HepG2 (cell line): Measurements from ENCODE around the gene PKMYT1. TPM values are rescaled to one million over a fixed set of nuclear protein-coding genes. Genes with fewer than 3 reads are reported as not detected.
A peak's percentile ranks its signal among the peaks of the same experiment; 100 is the strongest.

Source experiments
- CCDC6 ChIP-seq: sonication (generic); formaldehyde crosslinking; IDR thresholded peaks from 2 replicates; pipeline ENCODE4 v1.8.1; 2022; ENCODE audit warnings: mild to moderate bottlenecking, missing genetic modification reagents, moderate library complexity
- ETS1 ChIP-seq: sonication (generic); formaldehyde crosslinking; IDR thresholded peaks from 2 replicates; pipeline ENCODE4 v1.4.0; 2020; ENCODE audit warnings: missing genetic modification reagents
- FLYWCH1 ChIP-seq: sonication (generic); formaldehyde crosslinking; IDR thresholded peaks from 2 replicates; pipeline ENCODE4 v1.8.1; 2023; ENCODE audit warnings: mild to moderate bottlenecking, missing genetic modification reagents
- GATAD2A ChIP-seq: IDR thresholded peaks from 2 replicates; pipeline ENCODE4 v1.6.1; 2016
- IRF1 ChIP-seq: sonication (generic); formaldehyde crosslinking; IDR thresholded peaks from 2 replicates; pipeline ENCODE4 v1.4.0; 2020; ENCODE audit warnings: low read depth, mild to moderate bottlenecking, missing genetic modification reagents
- MIER2 ChIP-seq: IDR thresholded peaks from 2 replicates; pipeline ENCODE4 v1.6.1; 2016; ENCODE audit warnings: missing biosample characterization, missing genetic modification reagents
- SALL1 ChIP-seq: sonication (generic); formaldehyde crosslinking; IDR thresholded peaks from 2 replicates; pipeline ENCODE4 v1.8.0; 2022; ENCODE audit warnings: mild to moderate bottlenecking, missing genetic modification reagents
- SMAD1 ChIP-seq: sonication (generic); formaldehyde crosslinking; IDR thresholded peaks from 2 replicates; pipeline ENCODE4 v1.4.0; 2020; ENCODE audit warnings: missing genetic modification reagents, low read depth, mild to moderate bottlenecking, borderline replicate concordance
- TP53 ChIP-seq: sonication (generic); formaldehyde crosslinking; conservative IDR thresholded peaks from 2 replicates; pipeline ENCODE4 v1.4.0; 2020; ENCODE audit warnings: missing genetic modification reagents
- WIZ ChIP-seq: sonication (generic); formaldehyde crosslinking; IDR thresholded peaks from 2 replicates; pipeline ENCODE4 v1.5.1; 2020; ENCODE audit warnings: mild to moderate bottlenecking, missing genetic modification reagents
- ZFP36 ChIP-seq: fragments of 150-350 bp; IDR thresholded peaks from 2 replicates; pipeline ENCODE4 v1.6.1; 2018; ENCODE audit warnings: borderline replicate concordance, low read length, low read depth; ENCODE audit not compliant: partially characterized antibody
- ZNF280D ChIP-seq: sonication (generic); formaldehyde crosslinking; IDR thresholded peaks from 2 replicates; pipeline ENCODE4 v1.5.1; 2020; ENCODE audit warnings: mild to moderate bottlenecking, missing genetic modification reagents
- ZNF318 ChIP-seq: sonication (generic); formaldehyde crosslinking; IDR thresholded peaks from 2 replicates; pipeline ENCODE4 v1.4.0; 2020; ENCODE audit warnings: mild to moderate bottlenecking, missing genetic modification reagents
- ZNF550 ChIP-seq: sonication (generic); formaldehyde crosslinking; IDR thresholded peaks from 2 replicates; pipeline ENCODE4 v1.4.0; 2020; ENCODE audit warnings: mild to moderate bottlenecking, missing genetic modification reagents, borderline replicate concordance
- ZNF841 ChIP-seq: sonication (generic); formaldehyde crosslinking; IDR thresholded peaks from 2 replicates; pipeline ENCODE4 v1.8.1; 2023; ENCODE audit warnings: missing genetic modification reagents, borderline replicate concordance
- polyA plus RNA-seq, 8 experiments: library from polyadenylated mRNA; depleted of rRNA in 3 of 8; stranded (reverse) in 7 of 8; unstranded in 1 of 8; fragments of >200 nt; fragmentation: Illumina TruSeq in 4 of 8; extraction: Trizol in 4 of 8; gene quantifications; 2 replicates each; pipeline versions ENCODE4 v1.2.1 to v1.2.3, GENCODE V29; 2011 to 2016; ENCODE audit warnings: low read depth in 4 of 8, missing spikeins in 1 of 8, mixed read lengths in 1 of 8; ENCODE audit not compliant: insufficient read depth in 1 of 8
- total RNA-seq, 5 experiments: library from RNA; depleted of rRNA; stranded (reverse); fragments of >200 nt; fragmentation: Illumina TruSeq; extraction: Trizol; gene quantifications; 2 replicates each; pipeline ENCODE4 v1.2.3, GENCODE V29; 2016; ENCODE audit warnings: low read depth in 1 of 5

PKMYT1 gene
- total and polyA plus RNA-seq, 2 of the 13 experiments (the other 11 are each of a cell fraction or from before 2014, with no cell fraction given): 7.0 to 27.8 TPM

- TF ChIP-seq IRF1 (0 out of 2 replicates have a peak, but pooled peaks have one; percentile 68), ZNF280D (CRISPR knock-in tag) (peak; percentile 83; the same call in 1 of the 2 replicates), ZNF318 (CRISPR knock-in tag) (no peak), MIER2 (CRISPR knock-in tag) (peak; percentile 99), WIZ (peak; percentile 99), ETS1 (CRISPR knock-in tag) (peak; percentile 85; the same call in 1 of the 2 replicates), ZNF550 (CRISPR knock-in tag) (peak; percentile 88; the same call in 1 of the 2 replicates), GATAD2A (peak; percentile 70), SMAD1 (peak; percentile 72; the same call in 1 of the 2 replicates), SALL1 (CRISPR knock-in tag) (peak; percentile 99), ZNF841 (CRISPR knock-in tag) (no peak; the same call in 1 of the 2 replicates), TP53 (CRISPR knock-in tag) (peak; percentile 88), FLYWCH1 (peak; percentile 96; the same call in 1 of the 2 replicates), CCDC6 (CRISPR knock-in tag) (peak; percentile 83; the same call in 1 of the 2 replicates), ZFP36 (no peak)
Measured at GRCh38 chr16:2968738-2969544, 11.3 kb downstream of the PKMYT1 start, which contains the start of gene PAQR4 (continued).
